GM13977 (cell line): ENCODE measurements around the gene FAM168A.

Experiments
- DNase-seq: peaks from one replicate; pipeline ENCODE4 v3.0.0; 2012; ENCODE audit warnings: low spot score
- in situ Hi-C: fragments of 300-500 bp; cut with MboI; formaldehyde crosslinking; loops from one replicate; pipeline ENCODE4 v1.12.0; 2022; ENCODE audit warnings: low sequenced_read_pairs, low pct_unique_long_range_greater_than_20kb, mixed read lengths, inconsistent platforms; ENCODE audit not compliant: unreplicated experiment
- TF ChIP-seq, protein P1 (sequence below): IDR thresholded peaks from 2 replicates; pipeline ENCODE4 v1.5.1; 2012; ENCODE audit warnings: mild to moderate bottlenecking, control low read depth; ENCODE audit not compliant: insufficient read depth; ENCODE audit errors: extremely low read depth, missing control alignments

Gene FAM168A

DNA sequence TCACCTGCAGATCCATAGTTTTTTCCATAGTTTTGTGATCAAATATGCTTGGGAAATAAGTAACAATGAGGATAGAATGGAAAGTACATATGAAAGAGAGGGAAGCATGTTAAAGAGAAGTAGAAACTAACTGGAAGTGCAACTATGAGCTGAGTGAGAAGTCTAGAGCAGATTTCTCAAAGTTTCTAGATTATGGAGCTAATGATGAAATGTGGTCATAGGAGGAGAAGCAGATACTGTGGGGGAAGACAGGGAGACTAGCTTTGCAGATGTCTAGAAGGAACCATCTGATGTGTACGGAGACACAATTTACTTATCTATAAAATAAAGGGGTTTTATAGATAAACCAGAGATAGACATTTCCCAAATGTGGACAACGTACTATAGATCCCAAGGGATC, 184.7 kb downstream of the FAM168A start:
- in situ Hi-C loops = no loop called here
- TF ChIP-seq, protein P1, sequence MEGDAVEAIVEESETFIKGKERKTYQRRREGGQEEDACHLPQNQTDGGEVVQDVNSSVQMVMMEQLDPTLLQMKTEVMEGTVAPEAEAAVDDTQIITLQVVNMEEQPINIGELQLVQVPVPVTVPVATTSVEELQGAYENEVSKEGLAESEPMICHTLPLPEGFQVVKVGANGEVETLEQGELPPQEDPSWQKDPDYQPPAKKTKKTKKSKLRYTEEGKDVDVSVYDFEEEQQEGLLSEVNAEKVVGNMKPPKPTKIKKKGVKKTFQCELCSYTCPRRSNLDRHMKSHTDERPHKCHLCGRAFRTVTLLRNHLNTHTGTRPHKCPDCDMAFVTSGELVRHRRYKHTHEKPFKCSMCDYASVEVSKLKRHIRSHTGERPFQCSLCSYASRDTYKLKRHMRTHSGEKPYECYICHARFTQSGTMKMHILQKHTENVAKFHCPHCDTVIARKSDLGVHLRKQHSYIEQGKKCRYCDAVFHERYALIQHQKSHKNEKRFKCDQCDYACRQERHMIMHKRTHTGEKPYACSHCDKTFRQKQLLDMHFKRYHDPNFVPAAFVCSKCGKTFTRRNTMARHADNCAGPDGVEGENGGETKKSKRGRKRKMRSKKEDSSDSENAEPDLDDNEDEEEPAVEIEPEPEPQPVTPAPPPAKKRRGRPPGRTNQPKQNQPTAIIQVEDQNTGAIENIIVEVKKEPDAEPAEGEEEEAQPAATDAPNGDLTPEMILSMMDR = no peak
- no peak for DNase-seq

DNA sequence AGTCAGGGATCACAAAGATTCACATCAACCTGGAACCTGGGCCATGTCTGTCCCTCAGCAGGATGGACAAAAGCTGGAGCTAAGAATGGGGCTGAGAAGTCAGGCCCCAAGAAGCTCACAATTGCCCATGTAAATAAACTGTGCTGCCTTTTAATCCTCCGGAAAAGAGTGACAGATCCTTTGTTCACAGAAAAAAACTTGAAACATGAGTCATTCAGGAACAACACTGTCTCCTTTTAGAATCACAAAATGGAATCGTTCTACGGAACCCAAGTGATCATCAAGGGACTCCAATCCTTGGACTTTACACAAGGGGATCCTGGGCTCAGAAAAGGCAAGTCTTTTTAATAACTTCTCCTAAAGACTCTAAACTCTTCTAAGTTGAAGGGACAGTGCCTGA, 185.6 kb downstream of the FAM168A start:
- no peak for DNase-seq
- TF ChIP-seq, protein P1 = no peak
- in situ Hi-C loops = no loop called here

DNA sequence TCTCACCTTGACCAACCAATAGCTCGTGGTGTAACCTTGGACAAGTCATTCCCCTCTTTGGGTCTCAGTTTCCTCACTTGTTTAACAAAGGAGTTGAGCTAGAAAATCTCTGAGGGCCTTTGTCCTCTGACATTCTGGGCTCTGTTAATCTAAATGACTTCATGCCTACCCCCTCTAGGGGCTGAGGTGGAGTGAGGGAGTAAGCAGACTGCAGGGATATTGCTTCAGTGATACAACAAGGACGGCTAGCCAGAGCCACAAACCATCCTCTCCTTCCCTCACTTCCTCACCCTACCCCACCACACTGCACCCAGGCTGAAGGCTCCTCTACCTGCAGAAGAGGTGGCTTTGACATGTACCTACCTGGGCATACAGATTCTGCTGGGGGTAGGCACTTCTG, 186.9 kb downstream of the FAM168A start:
- no peak for DNase-seq
- TF ChIP-seq, protein P1 = no peak
- in situ Hi-C loops = no loop called here

DNA sequence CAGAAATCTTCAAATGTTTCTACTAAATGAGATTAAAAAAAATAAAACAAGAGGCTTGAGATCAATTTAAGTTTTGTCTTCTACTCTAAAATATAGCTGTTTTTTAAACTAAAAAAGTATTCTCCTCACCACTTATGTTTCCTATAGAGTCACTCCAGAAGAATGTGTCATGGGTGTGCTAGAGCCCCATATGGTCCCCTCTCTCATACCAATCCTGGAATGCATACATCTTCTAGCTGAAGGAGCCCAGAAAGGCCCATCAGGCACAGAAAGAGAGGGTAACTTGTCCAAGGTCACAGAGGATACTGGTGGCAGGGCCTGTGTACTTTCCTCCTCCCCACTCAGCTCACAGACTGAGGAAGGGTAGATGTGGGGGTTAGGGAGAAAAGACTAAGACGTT, 187.3 kb downstream of the FAM168A start:
- in situ Hi-C loops = no loop called here
- TF ChIP-seq, protein P1 = no peak
- DNase-seq = no peak

DNA sequence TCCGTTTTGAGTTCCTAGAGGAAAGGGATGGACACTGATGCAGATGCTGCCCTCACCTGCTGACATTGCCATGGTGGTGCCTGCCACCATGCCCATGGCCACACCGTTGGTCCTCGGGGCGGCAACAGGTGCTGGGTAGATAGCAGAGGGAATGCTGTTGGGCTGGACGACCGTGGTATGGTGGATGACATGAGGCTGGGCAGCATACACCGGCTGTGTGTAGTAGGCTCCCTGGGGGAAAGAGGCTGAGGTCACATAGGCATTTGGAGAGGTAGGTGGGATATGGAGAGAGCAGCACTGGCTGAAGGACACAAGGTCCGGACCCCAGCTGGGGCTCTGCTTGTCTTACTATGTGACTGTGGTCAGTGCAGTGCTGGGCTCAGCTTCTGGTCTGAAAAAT, 188.5 kb downstream of the FAM168A start:
- no peak for DNase-seq
- TF ChIP-seq, protein P1 = no peak
- in situ Hi-C loops = no loop called here

DNA sequence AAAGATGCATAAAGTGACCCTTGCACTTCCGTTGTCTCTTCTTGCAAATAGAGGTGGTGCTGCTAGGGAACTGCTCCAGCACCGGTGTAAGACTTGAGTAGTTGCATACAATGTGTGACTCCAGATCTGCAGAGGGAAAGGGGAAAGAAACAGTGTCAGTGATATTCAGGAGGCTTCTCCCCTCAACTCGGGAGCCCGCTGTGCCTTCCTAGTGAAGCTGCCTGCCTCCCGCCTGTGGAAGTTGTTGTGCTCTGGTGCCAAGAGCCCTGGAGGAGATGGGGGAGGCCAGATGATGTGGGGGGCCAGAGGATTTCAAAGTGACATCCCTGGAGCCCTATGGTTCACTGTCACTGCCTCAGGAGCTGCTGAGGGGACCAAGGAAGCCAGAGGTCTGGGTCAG, 191.3 kb downstream of the FAM168A start:
- in situ Hi-C loops = no loop called here
- TF ChIP-seq, protein P1 = no peak
- DNase-seq = no peak

DNA sequence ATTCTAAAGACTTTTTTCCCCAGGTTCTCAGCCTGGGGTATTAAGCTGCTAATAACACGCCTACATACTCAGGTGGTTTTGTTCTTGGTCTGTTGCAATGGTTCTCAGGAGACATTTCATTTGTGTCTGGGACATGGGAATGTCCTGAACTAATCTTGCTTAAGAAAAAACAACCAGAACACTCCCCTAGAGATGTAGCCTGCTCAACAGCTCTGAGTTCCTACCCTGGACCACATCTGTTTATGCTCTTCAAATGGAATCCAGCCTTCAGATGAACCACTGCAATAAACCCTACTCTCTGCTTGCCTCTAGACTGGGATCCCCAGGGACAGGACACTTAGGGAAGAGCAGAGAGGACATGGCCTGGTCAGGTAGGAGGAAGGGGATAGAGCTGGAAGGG, 191.8 kb downstream of the FAM168A start:
- no peak for DNase-seq
- in situ Hi-C loops = no loop called here
- TF ChIP-seq, protein P1 = no peak
